HG03575 (cell line): ENCODE measurements around the gene TWIST2.

Experiments used
- ATAC-seq: cut with Tn5 transposase; IDR thresholded peaks from one replicate; pipeline ENCODE4 v1.9.1; 2021; ENCODE audit not compliant: unreplicated experiment, insufficient number of reproducible peaks, low FRiP score; ENCODE audit errors: extremely low read depth

TWIST2 gene

DNA sequence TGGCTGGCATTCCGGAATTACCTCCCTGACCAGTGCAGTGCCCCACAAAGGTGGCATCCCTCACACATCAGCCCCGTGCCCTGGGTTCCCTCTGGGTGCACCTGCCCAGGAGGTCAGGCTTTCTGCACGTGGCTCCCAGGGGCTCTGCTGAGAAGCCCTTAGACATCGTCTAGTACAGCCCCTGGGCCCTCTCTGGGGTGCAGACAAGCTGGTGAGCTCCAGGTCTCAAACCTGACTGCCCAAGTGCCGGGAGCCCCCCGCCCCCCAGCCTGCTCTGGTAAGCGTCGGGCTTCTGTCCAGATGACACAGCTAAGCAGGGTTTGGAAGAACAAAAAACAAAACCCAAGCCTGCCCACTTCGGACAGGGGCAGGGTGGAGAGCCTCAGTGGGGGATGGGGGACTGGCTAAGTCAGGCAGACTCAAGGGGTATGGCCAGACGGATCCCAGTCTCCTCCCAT, 20.2 kb downstream of the TWIST2 start:
- no peak for ATAC-seq

DNA sequence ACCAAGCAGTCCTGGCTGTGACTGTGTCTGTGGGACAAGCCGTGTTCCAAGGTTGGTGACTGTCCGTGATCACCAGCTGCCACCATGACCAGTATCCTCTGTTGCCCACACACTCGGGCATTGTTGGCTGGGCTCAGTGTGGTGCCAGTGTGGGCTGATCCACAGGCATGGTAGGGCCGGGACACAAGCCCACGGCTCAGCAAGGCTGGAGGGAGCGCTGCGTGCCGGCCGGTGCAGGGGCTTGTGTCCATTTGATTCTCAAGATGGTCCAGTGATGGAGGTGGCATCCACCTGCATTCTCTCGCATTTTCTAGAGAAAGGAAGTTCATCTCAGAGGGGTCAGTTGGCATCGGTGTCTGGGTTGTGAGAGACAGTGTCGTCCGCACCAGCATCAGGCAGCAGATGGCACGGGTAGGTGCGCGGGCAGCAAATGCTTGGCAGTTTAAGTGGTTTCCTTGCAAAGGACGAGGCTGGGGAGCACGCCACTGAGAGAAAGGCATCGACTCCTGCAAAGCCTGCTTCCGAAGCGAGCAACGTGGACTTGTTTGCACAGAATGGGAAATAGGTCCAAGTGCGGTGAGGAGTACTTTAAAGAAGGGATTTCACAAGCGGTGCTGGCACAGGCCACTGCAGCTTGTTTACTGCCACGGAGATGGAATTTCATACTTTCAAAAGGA, 20.9 kb downstream of the TWIST2 start:
- ATAC-seq, result no peak

- ATAC-seq, result no peak
Measured at GRCh38 chr2:238869293-238870124, 21.6 kb downstream of the TWIST2 start.

GRCh38 chr2:238870261-238870660, 22.4 kb downstream of the TWIST2 start:
- no peak for ATAC-seq

DNA sequence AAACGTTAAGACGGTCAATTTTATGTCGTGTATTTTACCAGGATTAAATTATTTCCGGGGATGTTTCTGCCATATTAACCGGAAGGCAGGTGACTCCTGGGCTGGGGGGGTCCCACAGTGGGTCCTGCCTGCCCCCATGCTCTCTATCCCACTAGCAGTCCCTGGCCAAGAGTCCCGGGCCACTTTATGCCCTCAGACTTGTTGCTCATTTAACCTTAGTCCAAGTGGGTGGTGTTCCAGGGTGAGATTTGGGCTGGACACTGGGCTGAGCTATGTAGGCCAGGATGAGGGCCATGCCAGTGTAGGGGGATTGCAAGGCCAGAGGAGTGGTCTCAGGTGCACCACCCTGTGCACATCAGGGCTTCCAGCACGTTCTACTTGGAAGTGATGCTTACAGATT, 24.1 kb downstream of the TWIST2 start:
- no peak for ATAC-seq

- ATAC-seq, result no peak
Measured at GRCh38 chr2:238872628-238873380, 24.9 kb downstream of the TWIST2 start.

GRCh38 chr2:238873381-238873801, 25.5 kb downstream of the TWIST2 start:
- no peak for ATAC-seq

- ATAC-seq, result no peak
Measured at GRCh38 chr2:238873841-238874240, 26.0 kb downstream of the TWIST2 start.

- ATAC-seq, result no peak
Measured at GRCh38 chr2:238874330-238875050, 26.6 kb downstream of the TWIST2 start.

DNA sequence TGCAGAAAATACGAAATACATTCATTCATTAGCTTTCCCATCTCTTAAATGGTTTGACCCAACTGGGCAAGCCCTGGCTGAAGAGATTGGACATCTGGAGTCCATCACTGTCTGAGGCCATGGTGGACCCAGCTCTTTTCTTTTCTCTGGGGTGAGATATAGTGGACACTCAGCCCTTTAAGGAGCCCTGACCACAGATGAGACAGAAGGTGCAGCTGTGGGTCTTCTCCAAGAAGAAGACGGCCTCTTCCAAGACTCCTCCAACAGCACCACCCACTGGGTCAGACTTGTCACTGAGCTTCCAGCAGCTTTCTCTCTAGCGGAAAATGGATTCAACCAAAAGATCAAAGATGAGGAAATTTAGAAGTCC, 27.2 kb downstream of the TWIST2 start:
- ATAC-seq, result no peak

DNA sequence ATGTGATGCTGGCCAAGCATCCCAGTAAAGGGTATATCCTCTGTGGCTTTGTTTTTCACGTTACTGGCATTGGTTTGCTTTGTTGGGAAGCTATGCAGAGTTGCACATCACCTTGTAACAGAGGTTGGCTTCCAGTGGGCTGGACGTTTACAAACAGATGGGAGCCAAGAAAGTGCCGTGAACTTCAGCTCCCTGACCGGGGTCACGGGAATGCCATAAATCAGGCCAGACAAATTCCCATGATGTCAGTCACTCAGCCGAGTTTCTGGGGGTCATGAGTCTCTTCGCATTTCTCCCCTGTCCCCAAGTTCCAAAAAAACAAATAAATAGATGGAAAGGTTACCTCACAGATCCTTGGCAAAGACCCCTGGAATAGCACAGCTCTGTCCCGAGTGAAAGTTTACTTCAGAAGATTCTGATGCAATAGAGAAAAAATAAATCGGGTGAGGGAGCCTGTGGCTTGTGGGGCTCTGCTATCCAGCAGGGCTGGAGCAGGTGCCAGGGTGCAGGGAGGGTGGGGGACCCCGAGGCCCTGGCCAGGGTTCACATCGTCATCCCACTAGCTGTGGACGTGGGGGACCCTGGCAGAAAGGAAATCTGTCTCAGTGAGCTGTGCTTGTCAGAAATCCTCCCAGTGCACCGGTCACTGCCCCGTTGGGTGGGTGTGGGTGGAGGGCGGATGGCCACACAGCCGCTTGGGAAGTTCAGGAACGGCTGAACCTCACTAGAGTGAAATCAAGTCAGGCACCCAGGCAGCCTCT, 27.8 kb downstream of the TWIST2 start:
- no peak for ATAC-seq

GRCh38 chr2:238876232-238876630, 28.3 kb downstream of the TWIST2 start:
- ATAC-seq, result no peak

- no peak for ATAC-seq
Measured at GRCh38 chr2:238878051-238878735, 30.3 kb downstream of the TWIST2 start.

- ATAC-seq, result no peak
Measured at GRCh38 chr2:238879043-238879442, 31.2 kb downstream of the TWIST2 start.

DNA sequence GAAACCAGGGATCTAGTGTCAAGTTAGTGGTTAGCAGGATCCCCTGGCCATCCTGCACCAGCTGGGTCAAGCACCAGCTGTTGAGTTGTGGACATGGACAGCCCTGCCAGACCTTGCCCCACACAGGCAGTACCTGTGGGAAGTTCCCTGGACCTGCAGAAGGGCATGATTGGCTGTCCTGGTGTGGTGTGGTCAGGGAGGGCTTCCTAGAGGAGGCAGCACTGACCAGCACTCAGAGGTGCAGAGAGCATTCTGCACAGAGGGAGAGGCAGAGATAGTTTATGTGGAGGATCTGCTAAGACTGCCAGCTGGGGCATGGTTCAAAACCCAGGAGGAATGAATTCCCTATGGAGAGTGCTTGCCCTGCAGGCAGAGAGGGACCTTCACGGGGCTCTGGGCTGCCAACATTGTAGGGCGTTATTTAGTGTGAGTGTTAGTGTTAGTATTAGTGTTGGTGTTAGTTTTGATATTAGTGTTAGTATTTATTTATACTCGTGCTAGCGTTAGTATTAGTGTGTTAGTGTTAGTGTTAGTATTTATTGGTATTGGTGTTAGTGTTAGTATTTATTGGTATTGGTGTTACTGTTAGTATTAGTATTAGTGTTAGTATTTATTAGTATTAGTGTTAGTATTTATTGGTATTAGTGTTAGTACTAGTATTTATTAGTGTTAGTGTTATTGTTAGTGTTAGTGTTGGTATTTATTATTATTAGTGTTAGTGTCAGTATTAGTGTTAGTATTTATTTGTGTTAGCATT, 31.9 kb downstream of the TWIST2 start:
- ATAC-seq, result no peak

DNA sequence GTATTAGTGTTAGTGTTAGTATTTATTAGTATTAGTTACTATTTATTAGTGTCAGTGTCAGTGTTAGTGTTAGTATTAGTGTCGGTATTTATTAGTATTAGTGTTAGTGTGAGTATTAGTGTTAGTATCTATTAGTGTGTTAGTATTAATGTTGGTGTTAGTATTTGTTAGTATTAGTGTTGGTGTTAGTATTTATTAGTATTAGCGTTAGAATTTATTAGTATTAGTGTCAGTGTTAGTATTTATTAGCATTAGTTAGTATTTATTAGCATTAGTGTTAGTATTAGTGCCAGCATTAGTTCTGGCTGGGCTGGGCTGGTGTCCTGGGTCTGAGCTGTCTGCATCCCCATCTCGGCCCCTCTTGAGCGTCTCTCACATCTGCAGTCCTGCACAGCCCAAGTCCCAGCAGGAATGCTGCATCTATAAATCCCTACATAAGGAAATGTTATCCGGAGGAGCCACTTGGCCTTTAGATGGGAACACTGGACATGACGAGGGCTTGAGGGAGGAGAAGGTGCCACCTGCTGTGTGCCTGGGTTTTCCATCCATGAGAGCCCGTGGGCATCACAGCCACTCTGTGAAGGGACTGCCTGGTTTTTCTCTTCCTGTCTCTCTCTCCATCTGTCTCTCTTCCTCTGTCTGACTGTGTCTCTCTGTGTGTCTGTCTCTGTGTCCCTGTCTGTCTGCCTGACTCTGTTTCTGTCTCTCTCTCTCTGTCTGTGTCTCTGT, 33.6 kb downstream of the TWIST2 start:
- ATAC-seq, result no peak
